Measurements from ENCODE around the gene EPAS1. TPM values are rescaled to one million over a fixed set of nuclear protein-coding genes. Genes with fewer than 3 reads are reported as not detected.

The EPAS1 gene
- total and polyA plus RNA-seq, 2 of the 13 experiments (the other 11 are each of a cell fraction or from before 2014, with no cell fraction given) = 47.1 to 182 TPM

DNA sequence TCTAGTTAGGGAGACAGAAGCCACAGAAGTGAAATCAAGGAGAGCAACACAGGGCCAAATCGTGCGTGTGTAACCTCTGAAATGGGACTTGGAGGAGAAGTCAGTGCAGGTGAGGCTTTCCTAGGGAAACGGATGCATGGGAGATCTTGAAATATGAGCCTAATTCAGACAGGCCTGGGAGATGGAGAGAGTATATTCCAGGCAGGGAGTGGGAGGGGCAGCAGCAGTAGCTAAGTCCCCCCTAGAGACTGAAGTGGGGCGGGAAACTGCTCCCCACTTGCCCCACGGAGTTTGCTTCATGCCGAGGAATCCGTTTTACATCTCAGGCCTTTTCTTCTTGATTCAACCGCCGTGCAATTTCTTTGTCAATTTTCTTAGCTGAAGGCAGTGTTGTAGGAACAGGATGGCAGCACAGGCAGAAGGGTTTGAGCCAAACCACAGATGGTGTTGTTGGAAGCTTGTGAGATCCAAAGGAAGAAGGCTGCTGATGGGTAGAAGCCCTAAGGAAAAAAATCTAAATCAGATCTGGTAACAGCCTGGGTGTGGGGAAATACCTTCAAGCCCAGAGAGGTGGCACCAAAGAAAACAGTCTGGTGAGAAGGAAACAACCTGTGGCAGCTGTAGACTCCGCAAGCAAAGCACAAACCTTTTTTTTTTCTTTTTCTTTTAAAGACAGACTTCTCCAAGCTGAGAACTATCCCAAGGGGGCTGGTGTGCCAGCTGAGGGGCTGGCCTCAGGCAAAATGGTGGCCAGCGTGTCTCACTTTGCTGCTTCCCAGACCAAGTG is 40.2 kb downstream of the EPAS1 start:
- no TSS peak for BruUV-seq (replicated peaks)
- whole genome bisulfite sequencing (ENCODE audit: low lambda C conversion rate) = 94% methylated on average over 11 of the region's 11 CpGs

More for the DNA sequence above, 40.2 kb downstream of the EPAS1 start:
- H3K27me3 ChIP-seq (ENCODE audit: control insufficient read depth in 1 of 2, insufficient read depth in 2 of 2, low read length in 2 of 2) = no peaks in the 10 kb centered on the region
- H3K4me3 ChIP-seq (replicated peaks in 1 of 3; ENCODE audit: insufficient read depth in 1 of 3, low read depth in 2 of 3, low read length in 3 of 3) = no peak overlapping the region
- POLR2A ChIA-PET = no interaction called here
- TF ChIP-seq ARID2 (CRISPR knock-in tag; IDR thresholded peaks at IDR 0.05; ENCODE audit: borderline replicate concordance) = no peak
- 0 out of 2 replicates have a peak, but pooled peaks have one; percentile 18 for TF ChIP-seq POLR2G (IDR thresholded peaks at IDR 0.05; ENCODE audit: low read depth, low read length)
- no peak for TF ChIP-seq SKI (IDR thresholded peaks at IDR 0.05; ENCODE audit: partially characterized antibody)
- no peak for TF ChIP-seq ZBTB2 (CRISPR knock-in tag; IDR thresholded peaks at IDR 0.05; ENCODE audit: low read depth)
- no peak for TF ChIP-seq ZNF501 (CRISPR knock-in tag; IDR thresholded peaks at IDR 0.05)
- no peak for TF ChIP-seq KDM2A (CRISPR knock-in tag; IDR thresholded peaks at IDR 0.05; ENCODE audit: borderline replicate concordance, low read depth)
- TF ChIP-seq SCMH1 (CRISPR knock-in tag; IDR thresholded peaks at IDR 0.05; ENCODE audit: borderline replicate concordance) = no peak
- no peak for TF ChIP-seq ZSCAN30 (CRISPR knock-in tag; IDR thresholded peaks at IDR 0.05)
- no peak for TF ChIP-seq TCF12 (IDR thresholded peaks at IDR 0.05)
- no peak for TF ChIP-seq TCF12 (CRISPR knock-in tag; IDR thresholded peaks at IDR 0.05)
- no peak overlapping the region for H2AFZ ChIP-seq (ENCODE audit: low read length)
- CTCF ChIA-PET (ENCODE audit: low intra/inter-chr PET ratio, low total read pairs) = no interaction called here
- in situ Hi-C loops (cut with HindIII; ENCODE audit: extremely low pct_ligation_motif_present, low pct_unique_long_range_greater_than_20kb) = no loop called here
- peaks cover 98% of the 10 kb centered on the region for H3K79me2 ChIP-seq (ENCODE audit: insufficient read depth, low read length)
- peaks cover 81% of the 10 kb centered on the region for H3K4me1 ChIP-seq (ENCODE audit: insufficient read depth, low read length)
- H3K4me2 ChIP-seq (ENCODE audit: low read depth, low read length) = no peak overlapping the region
- peaks cover 89% of the 10 kb centered on the region for H4K20me1 ChIP-seq (ENCODE audit: insufficient read depth, low read length)
- H3K36me3 ChIP-seq (replicated peaks in 1 of 2; ENCODE audit: control insufficient read depth in 1 of 2, insufficient read depth in 2 of 2, low read length in 2 of 2) = peaks cover 0 to 2% of the 10 kb centered on the region in 2 experiments; a peak in 1 of 5 replicates
- no peak overlapping the region for H3K27ac ChIP-seq (ENCODE audit: extremely low read length, insufficient read depth, low read length)
- H3K9ac ChIP-seq (ENCODE audit: insufficient read depth, low read depth, low read length) = no peak overlapping the region
- no peak for DNase-seq (ENCODE audit: low spot score)
- ATAC-seq = no peak
- no peaks in the 10 kb centered on the region for H3K9me3 ChIP-seq (ENCODE audit: low read length)
- FAIRE-seq = no peak
- intact Hi-C loops (cut with micrococcal nuclease; ENCODE audit: unreplicated experiment) = no loop called here
